HG03095 (cell line): Measurements from ENCODE around the gene SULF2.
"Not testable (repeated sequence)": the region's sequence is repeated elsewhere in the genome, so short reads cannot be mapped to it uniquely, and the experiment has no call there.

Source experiments
- ATAC-seq: cut with Tn5 transposase; IDR thresholded peaks from one replicate; pipeline ENCODE4 v1.9.1; 2021; ENCODE audit warnings: moderate library complexity; ENCODE audit not compliant: unreplicated experiment

SULF2 gene

DNA sequence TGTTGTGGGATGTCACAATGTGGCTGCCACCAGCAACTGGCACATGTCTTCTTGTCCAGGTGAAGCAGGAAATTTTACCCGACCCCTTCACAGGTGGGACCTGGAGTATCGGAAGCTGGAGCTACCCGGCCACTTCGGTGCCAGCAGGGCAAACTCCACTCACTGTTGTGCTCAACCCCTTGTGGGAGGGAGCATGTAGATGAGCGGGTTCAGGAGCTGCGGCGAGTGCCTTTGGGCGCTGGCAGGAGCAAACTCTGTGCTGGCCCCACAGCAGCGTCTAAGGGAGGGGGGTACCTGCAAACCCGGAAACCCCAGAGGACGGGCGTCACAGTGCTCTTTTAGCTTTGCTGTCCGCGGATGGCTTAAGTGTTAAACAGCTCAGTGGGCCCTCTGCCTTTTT, 20.7 kb upstream of the SULF2 start:
- no peak for ATAC-seq

- ATAC-seq = not testable (repeated sequence)
Observed at GRCh38 chr20:47804972-47805371, 19.7 kb upstream of the SULF2 start.

DNA sequence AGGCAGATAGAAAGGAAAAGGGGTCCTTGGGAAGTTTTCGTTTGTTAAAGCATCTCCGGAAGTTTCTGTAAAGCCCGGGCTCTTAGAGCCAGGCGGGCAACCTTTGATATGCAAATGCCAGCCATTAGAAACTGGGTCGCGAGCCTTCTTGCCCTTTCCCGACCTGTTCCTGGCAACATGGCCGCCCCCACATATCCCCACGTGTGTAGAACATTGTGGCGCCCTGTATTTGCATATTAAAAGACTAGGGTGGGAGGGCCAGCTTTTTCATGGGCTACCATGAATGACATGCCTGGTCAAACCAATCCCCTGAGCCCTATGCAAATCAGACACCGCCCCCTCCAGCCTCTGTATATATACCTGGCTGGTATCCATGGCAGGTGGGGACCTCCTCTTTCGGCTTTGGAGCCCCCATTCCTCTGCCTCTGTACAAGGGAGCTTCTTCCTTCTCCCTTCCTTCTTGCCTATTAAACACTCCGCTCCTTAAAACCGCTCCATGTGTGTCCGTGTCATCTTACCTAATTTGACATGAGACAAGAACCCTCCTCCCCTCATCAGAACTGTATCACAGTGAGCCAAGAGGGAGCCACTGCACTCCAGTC, 19.0 kb upstream of the SULF2 start:
- ATAC-seq = not testable (repeated sequence)

DNA sequence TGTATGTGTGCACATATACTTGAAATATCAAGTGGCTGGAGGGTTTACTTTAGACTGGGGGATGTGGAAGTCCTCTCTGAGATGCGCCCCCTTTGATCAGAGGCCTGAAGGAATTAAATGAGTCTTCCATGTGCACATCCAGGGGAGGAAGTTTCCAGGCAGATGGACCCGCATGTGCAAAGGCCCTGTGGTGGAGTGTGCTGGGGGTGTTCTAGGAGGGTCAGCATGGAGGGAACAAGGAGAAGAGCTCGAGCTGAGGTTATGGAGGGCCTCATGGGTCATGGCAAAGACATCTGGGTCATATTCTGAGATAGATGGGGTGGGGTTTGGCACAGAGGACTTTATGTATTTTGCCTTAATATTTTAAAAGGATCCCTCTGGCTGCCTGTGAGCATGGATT, 17.7 kb upstream of the SULF2 start:
- no peak for ATAC-seq

DNA sequence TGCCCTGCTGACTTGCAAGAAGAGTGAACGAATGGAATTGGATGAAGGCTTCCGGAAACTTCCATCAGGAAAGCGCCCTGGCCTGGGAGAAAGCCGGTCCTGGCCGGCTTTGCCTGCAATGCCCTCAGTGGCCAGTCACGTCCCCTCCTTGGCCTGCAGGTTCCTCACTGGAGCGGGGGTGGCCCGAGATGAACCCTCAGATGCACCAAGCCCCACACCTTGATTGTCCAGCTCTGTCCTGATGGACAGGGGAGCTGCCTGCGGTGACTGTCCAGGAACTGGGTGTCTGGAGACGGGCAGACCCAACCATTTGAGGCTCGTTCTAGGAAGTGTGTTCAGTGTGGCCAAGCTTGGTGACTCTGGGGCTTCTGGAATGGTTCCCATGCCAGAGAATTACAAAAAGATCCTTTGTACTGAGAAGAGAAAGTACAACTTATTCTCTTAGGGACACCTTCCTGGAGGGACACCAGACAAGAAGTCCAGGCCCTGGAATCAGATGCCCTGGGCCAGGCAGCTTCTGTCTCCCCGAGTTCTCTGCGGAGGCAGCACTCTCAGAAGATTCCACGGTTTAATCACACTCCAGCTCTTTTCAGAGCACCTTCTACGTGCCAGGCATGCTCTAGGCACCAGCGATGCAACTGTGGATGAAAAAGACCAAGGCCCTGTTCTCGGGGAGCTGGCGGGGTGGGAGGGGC, 17.1 kb upstream of the SULF2 start:
- no peak for ATAC-seq

DNA sequence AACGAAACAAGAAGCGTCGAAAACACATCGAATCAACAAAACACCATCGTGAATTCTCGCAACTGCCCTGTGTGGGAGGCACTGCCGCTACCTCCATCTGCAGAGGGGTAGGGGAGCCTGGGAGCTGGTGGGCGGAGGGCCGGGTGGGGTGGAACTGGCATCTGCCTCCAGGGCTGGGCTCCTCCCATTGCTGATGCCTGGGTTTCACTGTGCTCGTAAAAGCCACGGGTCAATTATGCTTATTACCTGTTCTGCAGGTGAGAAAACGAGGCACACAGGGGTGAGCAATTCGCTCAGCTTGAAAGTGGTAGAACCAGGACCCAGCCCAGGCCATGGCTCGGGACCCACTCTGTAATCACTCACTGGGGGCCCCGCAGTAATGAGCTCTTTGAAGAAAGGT, 16.5 kb upstream of the SULF2 start:
- ATAC-seq = no peak

- ATAC-seq = no peak
Observed at GRCh38 chr20:47801079-47801478, 15.8 kb upstream of the SULF2 start.

DNA sequence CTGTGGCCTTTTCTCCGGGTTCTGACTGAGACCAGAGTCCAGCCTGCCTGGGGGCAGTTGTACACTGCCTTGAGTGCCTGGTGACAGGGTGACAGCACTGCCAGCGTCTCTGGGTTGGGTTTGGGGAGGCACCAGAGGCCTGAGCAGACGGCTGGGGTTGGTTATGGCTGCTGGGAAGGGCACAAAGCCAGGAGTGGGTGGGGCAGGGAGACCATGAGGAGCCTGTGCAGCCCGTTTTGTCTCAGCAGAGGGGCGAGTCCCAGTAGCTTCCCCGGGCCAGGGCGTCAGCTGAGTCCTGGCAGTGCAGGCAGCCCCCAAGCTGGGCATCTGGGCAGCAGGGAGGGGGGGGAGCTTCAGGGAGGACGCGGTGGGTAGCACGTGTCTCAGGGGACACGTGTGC, 15.3 kb upstream of the SULF2 start:
- no peak for ATAC-seq

DNA sequence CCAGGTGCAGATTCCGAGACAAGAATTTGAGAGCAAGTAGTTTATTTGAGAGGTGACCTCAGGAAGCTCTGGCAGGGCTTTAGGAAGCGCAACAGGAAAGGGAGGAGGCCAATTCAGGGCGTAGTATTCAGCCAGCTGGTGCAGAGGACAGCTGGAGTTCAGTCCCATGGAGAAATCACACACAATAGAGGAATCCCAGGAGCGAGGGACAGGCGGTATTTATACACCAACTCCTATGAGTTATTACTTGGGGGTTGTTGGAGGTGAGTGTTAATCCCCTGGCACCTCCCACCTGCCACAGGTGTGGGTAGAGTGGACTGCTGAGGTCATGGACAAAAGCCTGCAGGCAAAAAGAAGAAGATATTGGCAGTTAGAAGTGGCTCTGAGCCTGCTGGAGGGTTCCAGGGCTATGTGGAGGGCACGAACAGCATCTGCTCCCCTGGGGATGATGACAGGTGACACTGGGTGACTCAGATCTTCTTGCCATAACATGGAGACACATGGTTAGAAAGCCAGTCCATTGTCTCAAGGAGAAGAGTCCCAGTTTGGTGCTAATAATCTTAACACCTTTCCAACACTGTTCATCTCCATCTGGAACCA, 13.9 kb upstream of the SULF2 start:
- ATAC-seq = no peak

- ATAC-seq = no peak
Observed at GRCh38 chr20:47796971-47797370, 11.7 kb upstream of the SULF2 start.

DNA sequence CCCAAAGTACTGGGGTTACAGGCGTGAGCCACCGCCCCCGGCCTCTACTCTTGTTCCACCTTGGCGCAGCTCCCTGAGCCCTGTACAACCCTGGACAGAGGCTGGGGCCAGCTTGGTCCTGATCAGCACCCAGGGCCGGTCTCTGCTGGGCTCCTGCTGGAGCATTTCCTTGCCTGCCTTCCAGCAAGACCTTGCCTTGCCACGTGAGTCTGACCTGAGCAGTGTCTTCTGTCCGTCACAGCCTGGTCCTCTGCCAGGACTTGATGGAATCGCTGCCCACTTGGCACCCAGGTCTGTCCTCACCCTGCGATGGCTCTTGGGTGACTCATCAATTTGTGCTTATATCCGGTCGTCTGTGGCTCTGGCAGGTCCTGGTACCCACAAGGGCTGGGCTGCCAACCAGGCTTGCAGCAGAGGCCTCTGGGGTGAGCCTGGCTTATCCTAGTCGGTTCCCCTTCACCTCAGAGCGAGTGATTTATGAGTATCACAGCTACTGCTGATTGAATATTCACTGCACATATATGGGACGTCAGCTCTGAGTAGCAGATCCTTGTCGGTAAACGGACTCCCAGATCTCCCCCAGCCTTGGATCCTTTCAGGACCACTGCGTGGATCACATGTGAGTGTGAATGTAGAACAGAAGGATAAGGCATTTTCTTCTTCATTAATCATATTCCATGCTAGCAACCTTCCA, 10.1 kb upstream of the SULF2 start:
- ATAC-seq = no peak

- not testable (repeated sequence) for ATAC-seq
Observed at GRCh38 chr20:47794264-47794663, 9.0 kb upstream of the SULF2 start.

- no peak for ATAC-seq
Observed at GRCh38 chr20:47792021-47792618, 6.8 kb upstream of the SULF2 start.

- no peak for ATAC-seq
Observed at GRCh38 chr20:47791084-47791599, 5.9 kb upstream of the SULF2 start.

- no peak for ATAC-seq
Observed at GRCh38 chr20:47790580-47790965, 5.3 kb upstream of the SULF2 start.

DNA sequence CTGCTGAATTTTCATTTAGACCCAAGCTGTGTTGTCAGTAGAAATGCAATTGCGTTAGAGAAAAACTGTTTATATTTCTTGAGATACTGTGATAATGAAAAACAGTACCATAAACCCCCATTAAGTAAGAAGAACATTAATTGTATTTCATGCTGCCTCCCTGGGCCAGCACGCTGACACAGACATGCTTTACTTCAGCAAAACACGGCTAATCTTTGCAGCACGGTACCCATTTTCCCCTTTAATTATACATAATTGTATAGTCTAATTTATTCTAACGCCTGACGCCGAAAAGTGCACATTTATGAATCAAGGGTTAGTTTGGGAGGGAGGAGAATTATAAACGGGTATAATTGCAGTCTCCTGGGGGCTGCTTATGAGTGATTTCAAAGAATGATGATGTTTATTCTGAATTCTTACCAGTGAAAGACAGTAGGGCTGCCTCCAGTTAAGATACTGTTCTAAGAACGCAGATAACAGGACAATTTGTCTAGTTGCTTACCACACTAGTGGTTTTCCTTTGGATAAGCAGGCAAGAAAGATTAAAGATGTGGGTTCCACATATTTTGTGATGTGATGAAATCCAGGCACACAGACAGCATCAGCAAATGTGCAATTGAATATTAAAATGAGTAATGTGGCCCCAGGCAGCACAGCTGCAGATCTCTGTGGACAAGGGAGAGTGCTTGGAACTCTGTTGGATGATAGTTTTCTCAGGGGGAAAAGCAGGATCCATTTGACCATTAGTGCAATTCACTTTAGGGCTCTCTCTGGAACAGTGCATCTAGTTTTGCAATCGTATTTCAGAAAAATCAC, 4.7 kb upstream of the SULF2 start:
- ATAC-seq = no peak

GRCh38 chr20:47789081-47789763, 3.9 kb upstream of the SULF2 start:
- ATAC-seq = no peak

- no peak for ATAC-seq
Observed at GRCh38 chr20:47788741-47789080, 3.4 kb upstream of the SULF2 start.

DNA sequence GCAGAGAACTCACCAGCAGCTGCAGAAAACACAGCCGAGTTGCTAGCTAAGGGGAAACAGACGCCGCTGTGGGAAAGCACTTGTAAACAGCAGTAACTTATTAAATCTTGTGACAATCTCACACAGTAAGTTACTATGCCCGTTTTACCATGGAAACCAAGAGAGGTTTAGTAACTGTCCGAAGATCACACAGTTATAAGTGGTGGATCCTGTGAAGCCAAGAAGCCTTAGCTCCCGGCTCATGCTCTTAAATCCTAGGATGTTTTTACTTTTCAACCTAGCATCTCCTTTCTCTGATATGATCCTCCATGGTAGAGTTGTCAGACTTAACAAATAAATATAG, 1.5 kb upstream of the SULF2 start:
- no peak for ATAC-seq
